ENCODE data around the gene ERN1.
"Not testable (repeated sequence)": the region's sequence is repeated elsewhere in the genome, so short reads cannot be mapped to it uniquely, and the experiment has no call there.

Gene ERN1

GRCh38 chr17:64022611-64023063 is 107.3 kb downstream of the ERN1 start:
- no peak for DNase-seq

GRCh38 chr17:64020056-64020766 is 109.7 kb downstream of the ERN1 start, which contains the start of gene ICAM2:
Gene ICAM2 (minus strand): TSS chr17:64020633. CDS start chr17:64006691, 13,942 bp downstream.
- DNase-seq: peak; percentile 96

GRCh38 chr17:64019551-64019961 is 110.4 kb downstream of the ERN1 start:
- DNase-seq: peak in 1 of 2 donors; percentile 55

GRCh38 chr17:64017381-64017980 is 112.5 kb downstream of the ERN1 start:
- DNase-seq: peak in 1 of 2 donors; percentile 60

- no peak for DNase-seq
Observed at GRCh38 chr17:64016974-64017373, 113.0 kb downstream of the ERN1 start.

- DNase-seq: peak in 1 of 2 donors; percentile 60
Observed at GRCh38 chr17:64016231-64016784, 113.6 kb downstream of the ERN1 start.

GRCh38 chr17:64015447-64015846 is 114.5 kb downstream of the ERN1 start:
- DNase-seq: no peak

- DNase-seq: no peak
Observed at GRCh38 chr17:64009571-64010402, 120.2 kb downstream of the ERN1 start.

GRCh38 chr17:64008830-64009229 is 121.1 kb downstream of the ERN1 start:
- DNase-seq: no peak

GRCh38 chr17:64008346-64008745 is 121.6 kb downstream of the ERN1 start:
- DNase-seq: no peak

- no peak for DNase-seq
Observed at GRCh38 chr17:64007838-64008282, 122.1 kb downstream of the ERN1 start.

GRCh38 chr17:64007089-64007837 is 122.7 kb downstream of the ERN1 start:
- not testable (repeated sequence) for DNase-seq

GRCh38 chr17:64006361-64007088 is 123.4 kb downstream of the ERN1 start:
- DNase-seq: no peak

- DNase-seq: no peak
Observed at GRCh38 chr17:64005734-64006167, 124.2 kb downstream of the ERN1 start.

- DNase-seq: no peak
Observed at GRCh38 chr17:64004903-64005733, 124.8 kb downstream of the ERN1 start.

- DNase-seq: no peak
Observed at GRCh38 chr17:64004218-64004770, 125.7 kb downstream of the ERN1 start.

GRCh38 chr17:64003526-64004121 is 126.3 kb downstream of the ERN1 start:
- DNase-seq: no peak

- DNase-seq: no peak
Observed at GRCh38 chr17:64002658-64003525, 127.1 kb downstream of the ERN1 start.
